Measurements from ENCODE around the gene GNAZ.
A peak's percentile ranks its signal among the peaks of the same experiment; 100 is the strongest.
"Not testable (repeated sequence)": the region's sequence is repeated elsewhere in the genome, so short reads cannot be mapped to it uniquely, and the experiment has no call there.

GNAZ gene

GRCh38 chr22:23133922-23134321 is 63.6 kb downstream of the GNAZ start:
- no peak for DNase-seq (ENCODE audit: low spot score)

- DNase-seq (ENCODE audit: low spot score): not testable (repeated sequence)
Measured at GRCh38 chr22:23136991-23137390, 66.7 kb downstream of the GNAZ start.

GRCh38 chr22:23137468-23137867 is 67.1 kb downstream of the GNAZ start:
- no peak for DNase-seq (ENCODE audit: low spot score)

GRCh38 chr22:23137905-23138561 is 67.7 kb downstream of the GNAZ start:
- peak; percentile 79 for DNase-seq (ENCODE audit: low spot score)

- no peak for DNase-seq (ENCODE audit: low spot score)
Measured at GRCh38 chr22:23138584-23139435, 68.5 kb downstream of the GNAZ start.

- no peak for DNase-seq (ENCODE audit: low spot score)
Measured at GRCh38 chr22:23140385-23140784, 70.1 kb downstream of the GNAZ start.

GRCh38 chr22:23142546-23143105 is 72.3 kb downstream of the GNAZ start:
- no peak for DNase-seq (ENCODE audit: low spot score)

- DNase-seq (ENCODE audit: low spot score): no peak
Measured at GRCh38 chr22:23143119-23143518, 72.8 kb downstream of the GNAZ start.

- DNase-seq (ENCODE audit: low spot score): no peak
Measured at GRCh38 chr22:23144432-23144831, 74.1 kb downstream of the GNAZ start.

GRCh38 chr22:23144932-23145877 is 74.9 kb downstream of the GNAZ start, which contains the start of gene RAB36:
RAB36 (plus strand) TSS chr22:23145477; CDS start chr22:23146617, 1,140 bp downstream.
- peak; percentile 86 for DNase-seq (ENCODE audit: low spot score)

GRCh38 chr22:23145878-23146470 is 75.7 kb downstream of the GNAZ start:
- DNase-seq (ENCODE audit: low spot score): no peak

GRCh38 chr22:23146478-23147205 is 76.3 kb downstream of the GNAZ start:
- no peak for DNase-seq (ENCODE audit: low spot score)

- no peak for DNase-seq (ENCODE audit: low spot score)
Measured at GRCh38 chr22:23147617-23148387, 77.5 kb downstream of the GNAZ start.

GRCh38 chr22:23149743-23150238 is 79.5 kb downstream of the GNAZ start:
- no peak for DNase-seq (ENCODE audit: low spot score)

- no peak for DNase-seq (ENCODE audit: low spot score)
Measured at GRCh38 chr22:23150762-23151161, 80.4 kb downstream of the GNAZ start.

- no peak for DNase-seq (ENCODE audit: low spot score)
Measured at GRCh38 chr22:23151827-23152226, 81.5 kb downstream of the GNAZ start.

GRCh38 chr22:23152238-23153114 is 82.2 kb downstream of the GNAZ start:
- DNase-seq (ENCODE audit: low spot score): no peak

- DNase-seq (ENCODE audit: low spot score): no peak
Measured at GRCh38 chr22:23153994-23154393, 83.7 kb downstream of the GNAZ start.

GRCh38 chr22:23154461-23154860 is 84.1 kb downstream of the GNAZ start:
- DNase-seq (ENCODE audit: low spot score): no peak
